K562 (cell line): ENCODE results near the gene ANKRD6. TPM values are rescaled to one million over a fixed set of nuclear protein-coding genes. Genes with fewer than 3 reads are reported as not detected.

Experiments used
- ADNP ChIP-seq: fragments of 200-800 bp; sonication (Bioruptor generic); IDR thresholded peaks from 2 replicates; pipeline ENCODE4 v1.6.1; 2016; ENCODE audit warnings: missing genetic modification characterization, missing compliant biosample characterization
- BHLHE40 ChIP-seq: IDR thresholded peaks from 2 replicates; pipeline ENCODE4 v1.6.1; 2011; ENCODE audit warnings: low read length, improper control_type of control experiment
- CHD2 ChIP-seq: IDR thresholded peaks from 2 replicates; pipeline ENCODE4 v1.6.1; 2011; ENCODE audit warnings: low read depth, low read length
- E2F6 ChIP-seq, 2 experiments: IDR thresholded peaks; 2 replicates each; pipeline ENCODE4 v1.6.1; 2011; ENCODE audit warnings: borderline replicate concordance in 1 of 2, control low read depth in 1 of 2, low read depth in 1 of 2, low read length in 1 of 2, mild to moderate bottlenecking in 1 of 2, mixed read lengths in 1 of 2, moderate library complexity in 1 of 2; ENCODE audit not compliant: insufficient read depth in 1 of 2, insufficient read length in 1 of 2, poor library complexity in 1 of 2, severe bottlenecking in 1 of 2; ENCODE audit errors: extremely low read depth in 1 of 2
- ETV5 ChIP-seq: sonication (generic); formaldehyde crosslinking; IDR thresholded peaks from 2 replicates; pipeline ENCODE4 v1.4.0; 2020; ENCODE audit warnings: low read depth, mild to moderate bottlenecking, missing genetic modification reagents
- GATAD2B ChIP-seq: fragments of 450-650 bp; IDR thresholded peaks from 2 replicates; pipeline ENCODE4 v1.6.1; 2017; ENCODE audit warnings: mild to moderate bottlenecking, borderline replicate concordance
- HNRNPK ChIP-seq: fragments of 200-400 bp; formaldehyde crosslinking; IDR thresholded peaks from one replicate; pipeline ENCODE4 v1.6.1; 2018; ENCODE audit warnings: mild to moderate bottlenecking, low read depth, low read length; ENCODE audit not compliant: poor library complexity, severe bottlenecking
- KAT7 ChIP-seq: sonication (generic); formaldehyde crosslinking; IDR thresholded peaks from 2 replicates; pipeline ENCODE4 v1.8.0; 2022; ENCODE audit warnings: missing genetic modification reagents, mild to moderate bottlenecking, borderline replicate concordance
- MTF1 ChIP-seq: fragments of 250-450 bp; sonication (Bioruptor Pico); IDR thresholded peaks from 2 replicates; pipeline ENCODE4 v1.9.0; 2021; ENCODE audit warnings: moderate library complexity, mild to moderate bottlenecking, inconsistent platforms, borderline replicate concordance
- RFX7 ChIP-seq: fragments of 250-450 bp; sonication (Bioruptor Pico); IDR thresholded peaks from 2 replicates; pipeline ENCODE4 v1.5.1; 2021; ENCODE audit warnings: mild to moderate bottlenecking
- SAFB ChIP-seq: fragments of 200-400 bp; formaldehyde crosslinking; IDR thresholded peaks from 2 replicates; pipeline ENCODE4 v1.6.1; 2017; ENCODE audit warnings: low read depth, low read length, borderline replicate concordance
- STAG1 ChIP-seq: sonication (generic); formaldehyde crosslinking; IDR thresholded peaks from 2 replicates; pipeline ENCODE4 v1.5.0; 2020; ENCODE audit warnings: missing genetic modification reagents, borderline replicate concordance
- TFE3 ChIP-seq: fragments of 450-650 bp; formaldehyde crosslinking; IDR thresholded peaks from 2 replicates; pipeline ENCODE4 v1.4.0; 2020; ENCODE audit warnings: mild to moderate bottlenecking, mixed read lengths
- YY1 ChIP-seq, 3 experiments: IDR thresholded peaks; 2 replicates each; pipeline ENCODE4 v1.6.1; 2011; ENCODE audit warnings: low read length in 2 of 3, mild to moderate bottlenecking in 2 of 3, moderate library complexity in 2 of 3, borderline replicate concordance in 1 of 3, control low read depth in 1 of 3, low read depth in 1 of 3; ENCODE audit not compliant: insufficient read depth in 3 of 3, insufficient replicate concordance in 2 of 3, control insufficient read depth in 1 of 3, insufficient read length in 1 of 3; ENCODE audit errors: extremely low read depth in 1 of 3
- ZBTB7A ChIP-seq: IDR thresholded peaks from 2 replicates; pipeline ENCODE4 v1.6.1; 2011; ENCODE audit warnings: low read depth, mild to moderate bottlenecking, low read length, moderate library complexity, borderline replicate concordance; ENCODE audit not compliant: control insufficient read depth
- polyA plus RNA-seq, 8 experiments: library from polyadenylated mRNA; depleted of rRNA in 4 of 8; stranded (reverse) in 5 of 8; unstranded in 3 of 8; fragments of >200 nt; fragmentation: Nextera tagmentation in 2 of 8; fragmentation: Illumina TruSeq in 1 of 8; extraction: Ambion mirVana in 2 of 8; extraction: Trizol in 1 of 8; gene quantifications; 2 replicates each; pipeline versions ENCODE4 v1.2.1 to v1.2.3, GENCODE V29; 2011 to 2014; ENCODE audit warnings: inconsistent platforms in 1 of 8, missing spikeins in 1 of 8
- total RNA-seq, 7 experiments: library from RNA; depleted of rRNA in 6 of 7; stranded (reverse); fragments of >200 nt in 6 of 7; fragmentation: Illumina TruSeq in 2 of 7; extraction: Trizol in 2 of 7; gene quantifications; 2 replicates each; pipeline versions ENCODE4 v1.2.1 to v1.2.3, GENCODE V29; 2011 to 2021; ENCODE audit warnings: low replicate concordance in 1 of 7

Gene ANKRD6
- total and polyA plus RNA-seq, 9 of the 15 experiments (the other 6 are each of a cell fraction or from before 2014, with no cell fraction given): 0.04 to 0.22 (median 0.08) TPM; not detected in 4

GRCh38 chr6:89432875-89433251, at the start of gene ANKRD6 (continued):
- TF ChIP-seq ETV5 (CRISPR knock-in tag) (no peak), SAFB (no peak), GATAD2B (peak; percentile 77), E2F6 (IDR thresholded peaks at IDR 0.05; ENCODE audit: borderline replicate concordance in 1 of 2, extremely low read depth in 1 of 2, insufficient read depth in 1 of 2, insufficient read length in 1 of 2, low read depth in 1 of 2, low read length in 1 of 2, poor library complexity in 1 of 2, severe bottlenecking in 1 of 2) (peak in 1 of 2 experiments; percentile 28), ZBTB7A (peak; percentile 71; the same call in 1 of the 2 replicates), CHD2 (peak; percentile 68), STAG1 (CRISPR knock-in tag) (peak; percentile 63; the same call in 1 of the 2 replicates), YY1 (IDR thresholded peaks at IDR 0.05; ENCODE audit: borderline replicate concordance in 1 of 3, control insufficient read depth in 1 of 3, extremely low read depth in 1 of 3, insufficient read depth in 3 of 3, insufficient read length in 1 of 3, insufficient replicate concordance in 2 of 3, low read depth in 1 of 3, low read length in 2 of 3) (peak in 1 of 3 experiments; percentile 29), HNRNPK (no peak), BHLHE40 (no peak), ADNP (tag) (no peak), MTF1 (no peak), RFX7 (CRISPR knock-in tag) (no peak), TFE3 (CRISPR knock-in tag) (no peak), KAT7 (CRISPR knock-in tag) (no peak)
- TF ChIP-seq, all 486 proteins: peak for 22
